H1 (cell line): ENCODE measurements around the gene ZNF2. TPM values are rescaled to one million over a fixed set of nuclear protein-coding genes. Genes with fewer than 3 reads are reported as not detected.

Source experiments
- CBX5 ChIP-seq: fragments of 300-800, 300-1000 bp; sonication (generic); IDR thresholded peaks from 2 replicates; pipeline ENCODE4 v1.7.1; 2016; ENCODE audit warnings: antibody characterized with exemption, low read length, low read depth
- HDAC6 ChIP-seq: IDR thresholded peaks from one replicate; pipeline ENCODE4 v1.7.1; 2012; ENCODE audit warnings: low read depth, mild to moderate bottlenecking, inconsistent platforms, low read length, moderate library complexity
- TEAD4 ChIP-seq: IDR thresholded peaks from 2 replicates; pipeline ENCODE4 v1.6.1; 2012; ENCODE audit warnings: low read depth, low read length, inconsistent platforms, mixed read lengths
- polyA plus RNA-seq, 7 experiments: library from polyadenylated mRNA; depleted of rRNA in 3 of 7; stranded (reverse) in 5 of 7; unstranded in 2 of 7; fragments of >200 nt in 5 of 7; fragments of 200-250 nt in 2 of 7; gene quantifications; 1 replicate in 5 of 7; 2 replicates in 1 of 7; 4 replicates in 1 of 7; pipeline versions ENCODE4 v1.2.1 to v1.2.3, GENCODE V29; 2011 to 2013; ENCODE audit warnings: missing spikeins in 2 of 7, mixed read lengths in 2 of 7
- total RNA-seq: library from RNA; stranded (reverse); fragmentation: NEBNext Ultra II Directional; extraction: Animal tissue kit (Norgen Biotek cat#: 25700); gene quantifications from 2 replicates; pipeline ENCODE4 v1.2.1, GENCODE V29; 2021
- TF ChIP-seq, protein P1 (sequence below): fragments of 300-600 bp; sonication (generic); IDR thresholded peaks from 2 replicates; pipeline ENCODE4 v1.7.1; 2012; ENCODE audit warnings: low read length, moderate library complexity, mild to moderate bottlenecking, inconsistent platforms; ENCODE audit not compliant: insufficient replicate concordance
- TF ChIP-seq, protein P2 (sequence below): IDR thresholded peaks from 2 replicates; pipeline ENCODE4 v1.6.1; 2012; ENCODE audit warnings: inconsistent platforms

Gene ZNF2
- total and polyA plus RNA-seq, 2 of the 8 experiments (the other 6 are each of a cell fraction or from before 2014, with no cell fraction given): 1.3 to 3.0 TPM

DNA sequence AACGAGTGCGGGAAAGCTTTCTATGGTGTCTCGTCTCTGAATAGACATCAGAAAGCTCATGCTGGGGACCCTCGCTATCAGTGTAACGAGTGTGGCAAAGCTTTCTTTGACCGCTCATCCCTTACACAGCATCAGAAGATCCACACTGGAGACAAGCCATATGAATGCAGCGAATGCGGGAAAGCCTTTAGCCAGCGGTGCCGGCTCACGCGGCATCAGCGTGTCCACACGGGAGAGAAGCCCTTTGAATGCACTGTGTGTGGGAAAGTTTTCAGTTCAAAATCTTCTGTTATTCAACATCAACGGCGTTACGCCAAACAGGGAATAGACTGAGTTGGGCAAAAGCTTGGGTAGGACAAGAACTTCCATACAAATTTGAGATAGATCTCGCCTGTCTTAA is 16.2 kb downstream of the ZNF2 start (continued):
- TF ChIP-seq, protein P1, sequence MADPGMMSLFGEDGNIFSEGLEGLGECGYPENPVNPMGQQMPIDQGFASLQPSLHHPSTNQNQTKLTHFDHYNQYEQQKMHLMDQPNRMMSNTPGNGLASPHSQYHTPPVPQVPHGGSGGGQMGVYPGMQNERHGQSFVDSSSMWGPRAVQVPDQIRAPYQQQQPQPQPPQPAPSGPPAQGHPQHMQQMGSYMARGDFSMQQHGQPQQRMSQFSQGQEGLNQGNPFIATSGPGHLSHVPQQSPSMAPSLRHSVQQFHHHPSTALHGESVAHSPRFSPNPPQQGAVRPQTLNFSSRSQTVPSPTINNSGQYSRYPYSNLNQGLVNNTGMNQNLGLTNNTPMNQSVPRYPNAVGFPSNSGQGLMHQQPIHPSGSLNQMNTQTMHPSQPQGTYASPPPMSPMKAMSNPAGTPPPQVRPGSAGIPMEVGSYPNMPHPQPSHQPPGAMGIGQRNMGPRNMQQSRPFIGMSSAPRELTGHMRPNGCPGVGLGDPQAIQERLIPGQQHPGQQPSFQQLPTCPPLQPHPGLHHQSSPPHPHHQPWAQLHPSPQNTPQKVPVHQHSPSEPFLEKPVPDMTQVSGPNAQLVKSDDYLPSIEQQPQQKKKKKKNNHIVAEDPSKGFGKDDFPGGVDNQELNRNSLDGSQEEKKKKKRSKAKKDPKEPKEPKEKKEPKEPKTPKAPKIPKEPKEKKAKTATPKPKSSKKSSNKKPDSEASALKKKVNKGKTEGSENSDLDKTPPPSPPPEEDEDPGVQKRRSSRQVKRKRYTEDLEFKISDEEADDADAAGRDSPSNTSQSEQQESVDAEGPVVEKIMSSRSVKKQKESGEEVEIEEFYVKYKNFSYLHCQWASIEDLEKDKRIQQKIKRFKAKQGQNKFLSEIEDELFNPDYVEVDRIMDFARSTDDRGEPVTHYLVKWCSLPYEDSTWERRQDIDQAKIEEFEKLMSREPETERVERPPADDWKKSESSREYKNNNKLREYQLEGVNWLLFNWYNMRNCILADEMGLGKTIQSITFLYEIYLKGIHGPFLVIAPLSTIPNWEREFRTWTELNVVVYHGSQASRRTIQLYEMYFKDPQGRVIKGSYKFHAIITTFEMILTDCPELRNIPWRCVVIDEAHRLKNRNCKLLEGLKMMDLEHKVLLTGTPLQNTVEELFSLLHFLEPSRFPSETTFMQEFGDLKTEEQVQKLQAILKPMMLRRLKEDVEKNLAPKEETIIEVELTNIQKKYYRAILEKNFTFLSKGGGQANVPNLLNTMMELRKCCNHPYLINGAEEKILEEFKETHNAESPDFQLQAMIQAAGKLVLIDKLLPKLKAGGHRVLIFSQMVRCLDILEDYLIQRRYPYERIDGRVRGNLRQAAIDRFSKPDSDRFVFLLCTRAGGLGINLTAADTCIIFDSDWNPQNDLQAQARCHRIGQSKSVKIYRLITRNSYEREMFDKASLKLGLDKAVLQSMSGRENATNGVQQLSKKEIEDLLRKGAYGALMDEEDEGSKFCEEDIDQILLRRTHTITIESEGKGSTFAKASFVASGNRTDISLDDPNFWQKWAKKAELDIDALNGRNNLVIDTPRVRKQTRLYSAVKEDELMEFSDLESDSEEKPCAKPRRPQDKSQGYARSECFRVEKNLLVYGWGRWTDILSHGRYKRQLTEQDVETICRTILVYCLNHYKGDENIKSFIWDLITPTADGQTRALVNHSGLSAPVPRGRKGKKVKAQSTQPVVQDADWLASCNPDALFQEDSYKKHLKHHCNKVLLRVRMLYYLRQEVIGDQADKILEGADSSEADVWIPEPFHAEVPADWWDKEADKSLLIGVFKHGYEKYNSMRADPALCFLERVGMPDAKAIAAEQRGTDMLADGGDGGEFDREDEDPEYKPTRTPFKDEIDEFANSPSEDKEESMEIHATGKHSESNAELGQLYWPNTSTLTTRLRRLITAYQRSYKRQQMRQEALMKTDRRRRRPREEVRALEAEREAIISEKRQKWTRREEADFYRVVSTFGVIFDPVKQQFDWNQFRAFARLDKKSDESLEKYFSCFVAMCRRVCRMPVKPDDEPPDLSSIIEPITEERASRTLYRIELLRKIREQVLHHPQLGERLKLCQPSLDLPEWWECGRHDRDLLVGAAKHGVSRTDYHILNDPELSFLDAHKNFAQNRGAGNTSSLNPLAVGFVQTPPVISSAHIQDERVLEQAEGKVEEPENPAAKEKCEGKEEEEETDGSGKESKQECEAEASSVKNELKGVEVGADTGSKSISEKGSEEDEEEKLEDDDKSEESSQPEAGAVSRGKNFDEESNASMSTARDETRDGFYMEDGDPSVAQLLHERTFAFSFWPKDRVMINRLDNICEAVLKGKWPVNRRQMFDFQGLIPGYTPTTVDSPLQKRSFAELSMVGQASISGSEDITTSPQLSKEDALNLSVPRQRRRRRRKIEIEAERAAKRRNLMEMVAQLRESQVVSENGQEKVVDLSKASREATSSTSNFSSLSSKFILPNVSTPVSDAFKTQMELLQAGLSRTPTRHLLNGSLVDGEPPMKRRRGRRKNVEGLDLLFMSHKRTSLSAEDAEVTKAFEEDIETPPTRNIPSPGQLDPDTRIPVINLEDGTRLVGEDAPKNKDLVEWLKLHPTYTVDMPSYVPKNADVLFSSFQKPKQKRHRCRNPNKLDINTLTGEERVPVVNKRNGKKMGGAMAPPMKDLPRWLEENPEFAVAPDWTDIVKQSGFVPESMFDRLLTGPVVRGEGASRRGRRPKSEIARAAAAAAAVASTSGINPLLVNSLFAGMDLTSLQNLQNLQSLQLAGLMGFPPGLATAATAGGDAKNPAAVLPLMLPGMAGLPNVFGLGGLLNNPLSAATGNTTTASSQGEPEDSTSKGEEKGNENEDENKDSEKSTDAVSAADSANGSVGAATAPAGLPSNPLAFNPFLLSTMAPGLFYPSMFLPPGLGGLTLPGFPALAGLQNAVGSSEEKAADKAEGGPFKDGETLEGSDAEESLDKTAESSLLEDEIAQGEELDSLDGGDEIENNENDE: no peak
- TF ChIP-seq, protein P2, sequence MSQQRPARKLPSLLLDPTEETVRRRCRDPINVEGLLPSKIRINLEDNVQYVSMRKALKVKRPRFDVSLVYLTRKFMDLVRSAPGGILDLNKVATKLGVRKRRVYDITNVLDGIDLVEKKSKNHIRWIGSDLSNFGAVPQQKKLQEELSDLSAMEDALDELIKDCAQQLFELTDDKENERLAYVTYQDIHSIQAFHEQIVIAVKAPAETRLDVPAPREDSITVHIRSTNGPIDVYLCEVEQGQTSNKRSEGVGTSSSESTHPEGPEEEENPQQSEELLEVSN: no peak
- no peak for TF ChIP-seq CBX5
- TF ChIP-seq TEAD4: no peak
- TF ChIP-seq HDAC6: no peak
